Cortex of kidney (tissue), 1 donor: ENCODE data around the gene UBE2B.
"Not testable (repeated sequence)": the region's sequence is repeated elsewhere in the genome, so short reads cannot be mapped to it uniquely, and the experiment has no call there.

Source experiments
- DNase-seq: peaks from one replicate; lab custom pipeline; 2025; lab: John Stamatoyannopoulos, UW

UBE2B gene

GRCh38 chr5:134370871-134371833, at the start of gene UBE2B:
TSS of gene UBE2B (plus strand) at chr5:134371569. CDS start at chr5:134371596, 27 bp downstream.
- peak; percentile 59 for DNase-seq

- DNase-seq, result no peak
These were observed 44.0 kb upstream of the UBE2B start for GRCh38 chr5:134327327-134327726.

GRCh38 chr5:134328619-134329018, 42.8 kb upstream of the UBE2B start:
- no peak for DNase-seq

GRCh38 chr5:134336833-134337232, 34.5 kb upstream of the UBE2B start:
- not testable (repeated sequence) for DNase-seq

- not testable (repeated sequence) for DNase-seq
These were observed 27.9 kb upstream of the UBE2B start for GRCh38 chr5:134343500-134343899.

- not testable (repeated sequence) for DNase-seq
These were observed 25.9 kb upstream of the UBE2B start for GRCh38 chr5:134345476-134345875.

GRCh38 chr5:134345996-134346395, 25.4 kb upstream of the UBE2B start:
- DNase-seq, result no peak

GRCh38 chr5:134349463-134349862, 21.9 kb upstream of the UBE2B start:
- no peak for DNase-seq

- no peak for DNase-seq
These were observed 15.7 kb upstream of the UBE2B start for GRCh38 chr5:134355681-134356080.

- no peak for DNase-seq
These were observed 5.8 kb upstream of the UBE2B start for GRCh38 chr5:134365604-134366003.

- DNase-seq, result no peak
These were observed 978 bp upstream of the UBE2B start for GRCh38 chr5:134370311-134370870.

- DNase-seq, result no peak
These were observed 518 bp downstream of the UBE2B start for GRCh38 chr5:134371834-134372340.

- not testable (repeated sequence) for DNase-seq
These were observed 2.3 kb downstream of the UBE2B start for GRCh38 chr5:134373633-134374032.

GRCh38 chr5:134374232-134374631, 2.9 kb downstream of the UBE2B start:
- no peak for DNase-seq

- DNase-seq, result no peak
These were observed 9.0 kb downstream of the UBE2B start for GRCh38 chr5:134380346-134380745.

GRCh38 chr5:134382204-134382603, 10.8 kb downstream of the UBE2B start:
- not testable (repeated sequence) for DNase-seq

- DNase-seq, result no peak
These were observed 12.8 kb downstream of the UBE2B start for GRCh38 chr5:134383980-134384697.

- DNase-seq, result no peak
These were observed 16.1 kb downstream of the UBE2B start for GRCh38 chr5:134387443-134387842.

- DNase-seq, result no peak
These were observed 20.9 kb downstream of the UBE2B start for GRCh38 chr5:134392301-134392700.

- no peak for DNase-seq
These were observed 23.6 kb downstream of the UBE2B start for GRCh38 chr5:134394932-134395331.

GRCh38 chr5:134396274-134396673, 24.9 kb downstream of the UBE2B start:
- DNase-seq, result no peak

GRCh38 chr5:134397196-134397595, 25.8 kb downstream of the UBE2B start:
- no peak for DNase-seq
